Liver (tissue), 9 donors: ENCODE data around the gene ZNF83. TPM values are rescaled to one million over a fixed set of nuclear protein-coding genes. Genes with fewer than 3 reads are reported as not detected.

ENCODE experiments used
- DNase-seq: peaks from one replicate; pipeline ENCODE4 v3.0.0-alpha.2; 2017; ENCODE audit warnings: low spot score
- H3K27ac ChIP-seq, 2 donors: one replicate each; pipeline ENCODE4 v1.7.0; 2013; ENCODE audit warnings: inconsistent platforms in 2 of 2, low read length in 2 of 2, control low read depth in 1 of 2, low read depth in 1 of 2, mild to moderate bottlenecking in 1 of 2
- H3K27me3 ChIP-seq, 4 donors: one replicate each; pipeline versions ENCODE4 v1.6.1 to v1.7.0; 2013; ENCODE audit warnings: low read length in 3 of 4, inconsistent platforms in 1 of 4, mild to moderate bottlenecking in 1 of 4, moderate library complexity in 1 of 4; ENCODE audit not compliant: control insufficient read depth in 4 of 4, insufficient read depth in 4 of 4
- H3K36me3 ChIP-seq, 4 donors: one replicate each; pipeline versions ENCODE4 v1.6.1 to v1.7.0; 2013; ENCODE audit warnings: low read length in 3 of 4, mild to moderate bottlenecking in 3 of 4, low read depth in 1 of 4, moderate library complexity in 1 of 4; ENCODE audit not compliant: control insufficient read depth in 4 of 4, insufficient read depth in 3 of 4
- H3K4me1 ChIP-seq, 4 donors: one replicate each; pipeline versions ENCODE4 v1.6.1 to v1.7.0; 2013; ENCODE audit warnings: low read length in 3 of 4, mild to moderate bottlenecking in 3 of 4, moderate library complexity in 1 of 4; ENCODE audit not compliant: control insufficient read depth in 4 of 4, insufficient read depth in 4 of 4
- H3K4me3 ChIP-seq, 3 donors: one replicate each; pipeline versions ENCODE4 v1.6.1 to v1.7.0; 2013; ENCODE audit warnings: low read length in 3 of 3, control low read depth in 1 of 3, low read depth in 1 of 3, mild to moderate bottlenecking in 1 of 3
- H3K9ac ChIP-seq, 2 donors: one replicate each; pipeline ENCODE4 v1.7.0; 2013; ENCODE audit warnings: low read length in 2 of 2, mild to moderate bottlenecking in 2 of 2, moderate library complexity in 2 of 2, control low read depth in 1 of 2, low read depth in 1 of 2
- H3K9me3 ChIP-seq, 4 donors: one replicate each; pipeline versions ENCODE4 v1.6.1 to v1.7.0; 2013; ENCODE audit warnings: low read length in 3 of 4; ENCODE audit not compliant: control insufficient read depth in 4 of 4
- EGR1 ChIP-seq, 2 donors: IDR thresholded peaks; 2 replicates each; pipeline ENCODE4 v1.6.1; 2016 to 2018; ENCODE audit warnings: antibody characterized with exemption in 2 of 2, low read depth in 2 of 2
- FOXA1 ChIP-seq: IDR thresholded peaks from 2 replicates; pipeline ENCODE4 v1.6.1; 2016; ENCODE audit warnings: antibody characterized with exemption
- FOXA2 ChIP-seq: IDR thresholded peaks from 2 replicates; pipeline ENCODE4 v1.6.1; 2016; ENCODE audit warnings: antibody characterized with exemption
- GABPA ChIP-seq, 2 donors: IDR thresholded peaks in 1 of 2; conservative IDR thresholded peaks in 1 of 2; 2 replicates each; pipeline ENCODE4 v1.6.1; 2016; ENCODE audit warnings: antibody characterized with exemption in 2 of 2, mild to moderate bottlenecking in 1 of 2, moderate library complexity in 1 of 2
- HNF4A ChIP-seq, 2 donors: conservative IDR thresholded peaks; 2 replicates each; pipeline ENCODE4 v1.6.1; 2016; ENCODE audit warnings: antibody characterized with exemption in 2 of 2, mild to moderate bottlenecking in 2 of 2
- HNF4G ChIP-seq: IDR thresholded peaks from 2 replicates; pipeline ENCODE4 v1.6.1; 2016; ENCODE audit warnings: antibody characterized with exemption
- JUND ChIP-seq, 2 donors: IDR thresholded peaks; 2 replicates each; pipeline ENCODE4 v1.6.1; 2016; ENCODE audit warnings: antibody characterized with exemption in 2 of 2
- NR2F2 ChIP-seq: IDR thresholded peaks from 2 replicates; pipeline ENCODE4 v1.6.1; 2016; ENCODE audit warnings: antibody characterized with exemption
- RXRA ChIP-seq, 2 donors: IDR thresholded peaks; 2 replicates each; pipeline ENCODE4 v1.6.1; 2017 to 2018; ENCODE audit warnings: antibody characterized with exemption in 2 of 2, mild to moderate bottlenecking in 1 of 2
- SP1 ChIP-seq: IDR thresholded peaks from 2 replicates; pipeline ENCODE4 v1.6.1; 2018; ENCODE audit warnings: antibody characterized with exemption, mild to moderate bottlenecking
- TAF1 ChIP-seq: conservative IDR thresholded peaks from 2 replicates; pipeline ENCODE4 v1.6.1; 2016; ENCODE audit warnings: antibody characterized with exemption, mild to moderate bottlenecking
- YY1 ChIP-seq: IDR thresholded peaks from 2 replicates; pipeline ENCODE4 v1.6.1; 2016; ENCODE audit warnings: antibody characterized with exemption, mild to moderate bottlenecking
- WGBS: extraction: QIAGEN DNeasy Blood & Tissue Kit; methylation state at CpG from one replicate; pipeline ENCODE4 v1.1.7; 2013; 5-methylcytosine and 5-hydroxymethylcytosine counted together
- polyA plus RNA-seq, 2 donors: library from polyadenylated mRNA; stranded (reverse) in 1 of 2; unstranded in 1 of 2; fragments of 200-250 nt in 1 of 2; fragments of >200 nt in 1 of 2; fragmentation: Nextera tagmentation in 1 of 2; extraction: Ambion mirVana in 1 of 2; gene quantifications; one replicate each; pipeline versions ENCODE4 v1.2.1 to v1.2.3, GENCODE V29; 2013 to 2015
- total RNA-seq, 2 donors: library from RNA; depleted of rRNA; stranded (reverse); fragments of >200 nt; gene quantifications; one replicate each; pipeline ENCODE4 v1.2.3, GENCODE V29; 2014
- TF ChIP-seq, protein P1 (sequence below): IDR thresholded peaks from 2 replicates; pipeline ENCODE4 v1.6.1; 2016; ENCODE audit warnings: antibody characterized with exemption
- TF ChIP-seq, protein P2 (sequence below): fragments of 150-350 bp; IDR thresholded peaks from 2 replicates; pipeline ENCODE4 v1.5.1; 2017; ENCODE audit warnings: improper control_type of control experiment, low read depth, low read length; ENCODE audit not compliant: missing input control
- TF ChIP-seq, protein P3 (sequence below): IDR thresholded peaks from 2 replicates; pipeline ENCODE4 v1.6.1; 2016; ENCODE audit warnings: antibody characterized with exemption
- donor health status: healthy.
- donor health status: healthy.
- donor health status: healthy.
- donor health status: healthy.
- donor health status: healthy.

ZNF83 gene
- total and polyA plus RNA-seq, 4 donors: 2.7 to 19.8 (median 5.9) TPM

DNA sequence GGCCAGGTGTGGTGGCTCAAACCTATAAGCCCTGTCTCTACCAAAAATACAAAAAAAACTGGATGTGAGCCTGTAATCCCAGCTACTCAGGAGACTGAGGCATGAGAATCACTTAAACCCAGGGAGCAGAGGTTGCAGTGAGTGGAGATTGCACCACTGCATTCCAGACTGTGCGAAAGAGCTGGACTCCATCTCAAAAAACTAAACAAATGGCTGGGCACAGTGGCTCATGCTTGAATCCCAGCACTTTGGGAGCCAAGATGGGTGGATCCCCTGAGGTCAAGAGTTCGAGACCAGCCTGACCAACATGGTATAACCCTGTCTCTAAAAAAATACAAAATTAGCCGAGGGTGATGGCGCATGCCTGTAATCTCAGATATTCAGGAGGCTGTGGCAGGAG, 34.9 kb upstream of the ZNF83 start:
- Histone ChIP-seq H3K4me1 (no peaks in the 10 kb centered on the region), H3K36me3 (peaks cover 0 to 2% (median 0%) of the 10 kb centered on the region in 4 donors), H3K27me3 (no peaks in the 10 kb centered on the region), H3K4me3 (no peak overlapping the region), H3K9ac (no peak overlapping the region), H3K27ac (no peak overlapping the region), H3K9me3 (peaks cover 0 to 18% (median 6%) of the 10 kb centered on the region in 4 donors)
- TF ChIP-seq, protein P1, sequence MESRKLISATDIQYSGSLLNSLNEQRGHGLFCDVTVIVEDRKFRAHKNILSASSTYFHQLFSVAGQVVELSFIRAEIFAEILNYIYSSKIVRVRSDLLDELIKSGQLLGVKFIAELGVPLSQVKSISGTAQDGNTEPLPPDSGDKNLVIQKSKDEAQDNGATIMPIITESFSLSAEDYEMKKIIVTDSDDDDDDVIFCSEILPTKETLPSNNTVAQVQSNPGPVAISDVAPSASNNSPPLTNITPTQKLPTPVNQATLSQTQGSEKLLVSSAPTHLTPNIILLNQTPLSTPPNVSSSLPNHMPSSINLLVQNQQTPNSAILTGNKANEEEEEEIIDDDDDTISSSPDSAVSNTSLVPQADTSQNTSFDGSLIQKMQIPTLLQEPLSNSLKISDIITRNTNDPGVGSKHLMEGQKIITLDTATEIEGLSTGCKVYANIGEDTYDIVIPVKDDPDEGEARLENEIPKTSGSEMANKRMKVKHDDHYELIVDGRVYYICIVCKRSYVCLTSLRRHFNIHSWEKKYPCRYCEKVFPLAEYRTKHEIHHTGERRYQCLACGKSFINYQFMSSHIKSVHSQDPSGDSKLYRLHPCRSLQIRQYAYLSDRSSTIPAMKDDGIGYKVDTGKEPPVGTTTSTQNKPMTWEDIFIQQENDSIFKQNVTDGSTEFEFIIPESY: no peak
- TF ChIP-seq NR2F2 (no peak), RXRA (IDR thresholded peaks at IDR 0.05) (no peak), TAF1 (no peak), HNF4A (conservative IDR thresholded peaks at IDR 0.05) (no peak), FOXA2 (no peak), YY1 (no peak), FOXA1 (no peak), SP1 (no peak), HNF4G (no peak), JUND (IDR thresholded peaks at IDR 0.05) (no peak), GABPA (IDR thresholded peaks at IDR 0.05 in 1 of 2, conservative IDR thresholded peaks at IDR 0.05 in 1 of 2) (no peak)
- TF ChIP-seq, protein P2, sequence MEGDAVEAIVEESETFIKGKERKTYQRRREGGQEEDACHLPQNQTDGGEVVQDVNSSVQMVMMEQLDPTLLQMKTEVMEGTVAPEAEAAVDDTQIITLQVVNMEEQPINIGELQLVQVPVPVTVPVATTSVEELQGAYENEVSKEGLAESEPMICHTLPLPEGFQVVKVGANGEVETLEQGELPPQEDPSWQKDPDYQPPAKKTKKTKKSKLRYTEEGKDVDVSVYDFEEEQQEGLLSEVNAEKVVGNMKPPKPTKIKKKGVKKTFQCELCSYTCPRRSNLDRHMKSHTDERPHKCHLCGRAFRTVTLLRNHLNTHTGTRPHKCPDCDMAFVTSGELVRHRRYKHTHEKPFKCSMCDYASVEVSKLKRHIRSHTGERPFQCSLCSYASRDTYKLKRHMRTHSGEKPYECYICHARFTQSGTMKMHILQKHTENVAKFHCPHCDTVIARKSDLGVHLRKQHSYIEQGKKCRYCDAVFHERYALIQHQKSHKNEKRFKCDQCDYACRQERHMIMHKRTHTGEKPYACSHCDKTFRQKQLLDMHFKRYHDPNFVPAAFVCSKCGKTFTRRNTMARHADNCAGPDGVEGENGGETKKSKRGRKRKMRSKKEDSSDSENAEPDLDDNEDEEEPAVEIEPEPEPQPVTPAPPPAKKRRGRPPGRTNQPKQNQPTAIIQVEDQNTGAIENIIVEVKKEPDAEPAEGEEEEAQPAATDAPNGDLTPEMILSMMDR: no peak
- TF ChIP-seq, protein P3, sequence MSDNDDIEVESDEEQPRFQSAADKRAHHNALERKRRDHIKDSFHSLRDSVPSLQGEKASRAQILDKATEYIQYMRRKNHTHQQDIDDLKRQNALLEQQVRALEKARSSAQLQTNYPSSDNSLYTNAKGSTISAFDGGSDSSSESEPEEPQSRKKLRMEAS: no peak
- no peak for DNase-seq
- WGBS: 89% methylated on average over 4 of the region's 4 CpGs

DNA sequence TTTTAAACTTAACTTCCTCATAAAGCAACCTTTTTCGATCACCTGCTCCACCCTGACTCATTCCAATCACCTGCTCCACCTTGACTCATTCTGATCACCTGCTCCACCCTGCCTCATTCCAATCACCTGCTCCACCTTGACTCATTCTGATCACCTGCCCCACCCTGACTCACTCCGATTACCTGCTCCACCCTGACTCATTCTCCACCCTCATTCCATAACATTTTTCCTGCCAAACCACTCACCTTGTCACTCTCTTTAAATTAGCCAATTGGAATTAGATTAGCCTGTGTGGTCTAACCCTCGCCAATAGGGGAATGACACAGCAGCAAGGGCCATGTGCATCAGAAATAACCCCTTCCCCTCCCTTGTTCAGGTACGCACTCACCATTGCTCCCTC, 31.9 kb upstream of the ZNF83 start:
- H3K9ac ChIP-seq: no peak overlapping the region
- 90% methylated on average over 4 of the region's 4 CpGs for WGBS
- TF ChIP-seq HNF4G (no peak), GABPA (IDR thresholded peaks at IDR 0.05 in 1 of 2, conservative IDR thresholded peaks at IDR 0.05 in 1 of 2) (no peak), FOXA2 (no peak)
- TF ChIP-seq, protein P3: no peak
- H3K36me3 ChIP-seq: peaks cover 0 to 2% (median 0%) of the 10 kb centered on the region in 4 donors
- no peaks in the 10 kb centered on the region for H3K4me1 ChIP-seq
- H3K9me3 ChIP-seq: peaks cover 0 to 9% (median 4%) of the 10 kb centered on the region in 4 donors
- H3K27ac ChIP-seq: no peak overlapping the region
- no peaks in the 10 kb centered on the region for H3K27me3 ChIP-seq
- no peak for DNase-seq
- H3K4me3 ChIP-seq: no peak overlapping the region

DNA sequence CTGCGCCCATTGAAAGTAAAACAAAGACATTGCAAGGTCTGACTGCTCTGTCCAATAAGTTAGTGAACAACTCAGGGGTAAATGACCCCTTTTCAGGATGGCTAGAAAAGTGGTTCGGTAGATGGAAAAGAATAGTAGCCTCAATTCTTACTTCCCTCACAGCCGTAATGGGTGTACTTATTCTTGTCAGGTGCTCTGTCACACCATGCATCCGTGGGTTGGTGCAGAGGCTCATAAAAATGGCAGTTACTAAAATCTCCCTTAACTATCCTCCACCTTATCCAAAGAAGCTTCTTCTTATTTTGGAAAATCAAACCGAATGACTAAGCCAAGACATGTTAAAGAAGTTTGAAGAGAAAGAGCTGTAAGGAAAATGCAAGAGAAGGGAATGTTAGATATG, 31.4 kb upstream of the ZNF83 start:
- no peak overlapping the region for H3K27ac ChIP-seq
- WGBS: 91% methylated on average over 5 of the region's 5 CpGs
- H3K27me3 ChIP-seq: no peaks in the 10 kb centered on the region
- H3K4me3 ChIP-seq: no peak overlapping the region
- no peak for DNase-seq
- peaks cover 0 to 2% (median 0%) of the 10 kb centered on the region in 4 donors for H3K36me3 ChIP-seq
- H3K9ac ChIP-seq: no peak overlapping the region
- H3K9me3 ChIP-seq: peaks cover 0 to 9% (median 3%) of the 10 kb centered on the region in 4 donors
- H3K4me1 ChIP-seq: no peaks in the 10 kb centered on the region
- TF ChIP-seq GABPA (IDR thresholded peaks at IDR 0.05 in 1 of 2, conservative IDR thresholded peaks at IDR 0.05 in 1 of 2) (no peak), NR2F2 (no peak), JUND (IDR thresholded peaks at IDR 0.05) (no peak), YY1 (no peak), HNF4G (no peak), FOXA2 (no peak), HNF4A (conservative IDR thresholded peaks at IDR 0.05) (no peak), FOXA1 (no peak), EGR1 (IDR thresholded peaks at IDR 0.05; ENCODE audit: low read depth in 2 of 2) (no peak), SP1 (no peak)
- TF ChIP-seq, protein P3: no peak
- TF ChIP-seq, protein P1: no peak
- TF ChIP-seq, protein P2: no peak
